HG03439 (cell line): ENCODE measurements around the gene SMG9.
"Not testable (repeated sequence)": the region's sequence is repeated elsewhere in the genome, so short reads cannot be mapped to it uniquely, and the experiment has no call there.

Experiments used
- ATAC-seq: cut with Tn5 transposase; IDR thresholded peaks from one replicate; pipeline ENCODE4 v1.9.1; 2021; ENCODE audit warnings: mild to moderate bottlenecking, moderate library complexity; ENCODE audit not compliant: unreplicated experiment

SMG9 gene

GRCh38 chr19:43695985-43696704, 58.6 kb downstream of the SMG9 start:
- ATAC-seq = no peak

- no peak for ATAC-seq
These were observed 60.2 kb downstream of the SMG9 start for GRCh38 chr19:43694553-43694952.

GRCh38 chr19:43692877-43693276, 61.9 kb downstream of the SMG9 start:
- ATAC-seq = no peak

- no peak for ATAC-seq
These were observed 62.4 kb downstream of the SMG9 start for GRCh38 chr19:43692385-43692784.

DNA sequence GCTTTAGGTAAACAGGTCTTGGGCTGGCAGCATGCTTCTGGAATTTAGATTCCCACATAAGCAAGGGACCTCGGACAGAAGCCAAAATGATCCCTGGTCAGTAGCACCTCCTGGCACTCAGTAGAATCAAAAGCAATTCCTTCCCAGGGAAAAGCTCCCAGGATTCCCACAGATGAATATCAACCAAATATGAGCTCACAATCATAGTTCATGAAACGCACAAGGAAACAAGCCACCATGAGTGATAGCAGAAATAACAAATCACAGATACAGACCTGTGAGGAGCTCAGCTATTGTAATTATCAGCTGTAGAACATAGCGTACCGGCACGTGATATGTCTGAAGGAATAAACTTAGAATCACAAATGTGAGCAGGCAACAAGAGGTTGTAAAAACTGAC, 63.0 kb downstream of the SMG9 start:
- no peak for ATAC-seq

- ATAC-seq = no peak
These were observed 63.9 kb downstream of the SMG9 start for GRCh38 chr19:43690890-43691289.

- ATAC-seq = no peak
These were observed 64.3 kb downstream of the SMG9 start for GRCh38 chr19:43690444-43690843.

- ATAC-seq = no peak
These were observed 66.6 kb downstream of the SMG9 start for GRCh38 chr19:43688059-43688701.

- no peak for ATAC-seq
These were observed 67.1 kb downstream of the SMG9 start for GRCh38 chr19:43687660-43687997.

DNA sequence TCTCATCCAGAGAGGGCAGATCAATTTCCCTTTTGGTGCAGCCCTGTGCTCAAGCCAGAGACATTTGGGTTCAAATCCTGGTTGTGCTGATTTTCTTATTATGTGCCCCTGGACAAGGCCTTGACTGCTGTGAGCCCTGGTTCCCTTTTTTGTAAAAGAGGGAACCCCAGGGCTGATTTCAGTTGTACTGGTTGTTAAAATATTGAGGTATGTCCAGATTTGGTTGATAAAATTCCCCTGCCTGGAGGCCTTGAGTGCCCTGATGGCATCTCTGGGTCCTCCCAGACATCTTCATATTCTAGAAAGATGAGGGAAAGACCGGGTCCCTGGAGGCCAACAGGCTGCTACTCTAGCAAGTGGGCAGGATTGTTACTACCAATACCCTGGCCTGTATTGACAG, 70.4 kb downstream of the SMG9 start:
- ATAC-seq = no peak

GRCh38 chr19:43683905-43684304, 70.9 kb downstream of the SMG9 start:
- ATAC-seq = no peak

DNA sequence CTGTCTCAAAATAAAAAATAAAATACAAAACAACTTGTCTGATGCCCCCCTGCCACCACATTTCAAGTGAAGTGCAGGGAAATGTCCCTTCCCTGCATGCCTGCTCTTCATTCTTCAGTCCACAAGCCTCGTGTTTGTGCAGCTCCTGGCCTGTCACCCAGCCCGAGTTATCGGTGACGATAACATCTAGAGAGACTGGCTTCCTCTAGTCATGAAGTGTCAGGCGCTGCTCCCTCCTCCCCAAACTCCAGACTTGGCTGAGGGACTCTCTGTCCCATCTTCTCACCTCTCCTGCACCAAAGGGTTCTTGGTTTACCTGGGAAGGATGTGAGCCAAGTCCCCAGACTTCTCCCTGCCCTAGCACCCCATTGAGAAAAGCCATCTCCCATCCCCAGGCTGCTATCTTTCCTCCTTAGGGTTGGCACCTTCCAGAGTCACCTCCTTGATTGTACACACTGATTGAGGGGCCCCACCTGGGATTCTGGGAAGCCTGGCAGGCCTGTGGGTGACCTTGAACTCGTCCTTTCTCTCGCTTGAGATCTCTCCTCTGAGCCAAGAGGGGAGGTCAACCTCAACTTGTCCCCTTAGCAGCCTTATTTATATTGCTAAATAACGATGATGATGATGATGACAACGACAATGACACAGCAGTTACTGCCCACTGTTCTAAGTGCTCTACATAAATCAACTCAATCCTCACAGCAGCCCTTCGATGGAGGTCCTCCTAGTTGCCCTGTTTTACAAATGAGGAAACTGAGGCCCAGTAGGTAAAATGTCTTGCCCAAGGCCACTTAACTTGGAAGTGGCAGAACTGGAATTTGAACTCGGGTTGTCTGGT, 71.7 kb downstream of the SMG9 start:
- ATAC-seq = no peak

DNA sequence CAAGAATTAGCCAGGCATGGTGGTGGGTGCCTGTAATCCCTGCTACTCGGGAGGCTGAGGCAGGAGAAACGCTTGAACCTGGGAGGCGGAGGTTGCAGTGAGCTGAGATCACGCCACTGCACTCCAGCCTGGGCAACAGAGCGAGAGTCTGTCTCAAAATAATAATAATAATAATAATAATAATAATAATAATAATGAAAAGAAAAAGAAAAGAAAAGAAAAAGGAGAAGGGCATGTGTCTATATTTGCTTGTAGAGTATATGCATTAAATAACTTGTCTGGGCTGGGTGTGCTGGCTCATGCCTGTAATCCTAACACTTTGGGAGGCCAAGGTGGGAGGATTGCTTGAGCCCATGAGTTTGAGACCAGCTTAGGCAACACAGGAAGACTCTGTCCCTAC, 72.5 kb downstream of the SMG9 start:
- ATAC-seq = not testable (repeated sequence)

DNA sequence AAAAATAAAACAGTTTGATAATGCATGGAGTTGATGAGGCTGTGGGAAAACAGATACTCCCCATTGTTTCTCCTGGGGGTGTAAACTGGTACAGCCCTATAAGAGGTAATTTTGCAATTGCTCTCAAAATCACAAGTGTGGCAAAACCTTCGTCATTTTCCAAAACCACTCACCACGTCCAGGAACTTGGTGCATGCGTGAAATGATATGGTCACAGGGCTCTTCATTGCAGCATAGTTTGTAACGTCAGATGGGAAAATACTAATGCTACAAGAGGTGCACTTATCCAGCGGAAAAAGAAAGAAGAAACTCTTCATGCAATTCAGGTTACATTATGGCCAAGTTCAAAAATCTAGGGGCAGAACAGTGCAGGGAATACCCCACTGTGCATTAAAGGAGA, 72.9 kb downstream of the SMG9 start:
- no peak for ATAC-seq

DNA sequence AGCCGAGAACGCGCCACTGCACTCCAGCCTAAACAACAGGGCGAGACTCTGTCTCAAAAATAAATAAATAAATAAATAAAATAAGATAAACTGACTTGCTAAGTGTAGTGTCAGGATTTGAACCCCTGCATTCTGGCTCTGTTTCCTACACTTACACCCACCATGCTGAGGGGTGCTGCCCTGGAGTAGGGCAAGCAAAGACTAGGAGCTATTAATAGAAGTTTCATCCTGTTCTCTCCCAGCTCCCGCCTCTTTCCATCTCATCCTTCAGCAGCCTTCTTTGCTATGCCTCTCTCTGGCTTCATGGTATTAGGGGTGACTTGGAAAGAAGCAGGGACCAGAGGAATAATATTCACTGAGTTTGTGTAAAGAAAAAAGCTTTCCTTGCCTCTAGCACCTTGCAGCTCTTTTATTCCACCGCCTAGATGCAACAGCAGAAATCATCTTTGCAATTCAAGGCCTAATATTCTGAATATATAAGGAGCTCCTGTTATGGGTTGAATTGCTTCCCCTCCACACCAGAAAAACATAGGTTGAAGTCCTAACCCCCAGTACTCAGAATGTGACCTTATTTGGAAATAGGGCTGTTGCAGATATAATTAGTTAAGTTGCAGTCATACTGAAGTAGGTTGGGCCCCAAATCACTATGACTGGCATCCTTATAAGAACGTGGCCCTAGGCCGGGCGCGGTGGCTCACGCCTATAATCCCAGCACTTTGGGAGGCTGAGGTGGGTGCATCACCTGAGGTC, 76.1 kb downstream of the SMG9 start:
- ATAC-seq = no peak
